Measurements from ENCODE around the gene PXN.

DNA sequence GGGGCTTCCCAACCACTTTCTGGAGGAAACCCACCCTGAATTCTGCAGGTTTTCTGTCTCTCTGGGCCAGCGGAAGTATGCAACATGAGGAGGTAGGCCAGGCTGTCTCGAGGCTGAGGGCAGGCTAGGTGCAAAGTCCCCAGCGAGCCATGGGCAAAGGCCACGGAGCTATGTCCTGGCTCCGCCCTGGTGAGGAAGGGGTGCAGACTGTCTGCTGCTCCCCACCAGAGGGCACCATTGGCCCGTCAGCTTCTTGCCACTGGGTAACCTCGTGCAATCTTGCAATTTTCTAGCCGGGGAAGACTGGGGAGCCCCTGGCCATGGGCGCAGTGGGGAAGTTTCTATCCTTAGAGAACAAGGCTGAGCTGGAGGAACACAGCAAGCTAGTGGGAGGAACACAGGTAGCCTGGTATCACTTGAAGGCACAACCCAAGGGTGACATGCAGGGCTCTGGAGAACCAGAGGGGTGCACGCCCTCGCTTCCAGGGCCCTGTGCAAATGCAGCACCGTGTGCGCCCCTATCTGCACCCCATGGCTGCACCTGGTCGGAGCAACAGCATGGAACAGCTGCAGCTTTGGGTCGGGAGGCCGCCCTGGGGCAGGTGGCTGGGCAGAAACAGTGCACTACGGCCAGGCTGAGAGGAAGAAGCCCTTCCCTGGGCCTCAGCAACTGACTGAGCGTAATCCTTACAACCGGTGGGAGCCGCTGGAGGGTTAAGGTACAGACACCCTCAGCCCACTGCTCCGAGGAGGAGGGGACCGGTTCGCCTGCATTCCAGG lies 37.0 kb downstream of the PXN start:
- TF ChIP-seq, protein P1, sequence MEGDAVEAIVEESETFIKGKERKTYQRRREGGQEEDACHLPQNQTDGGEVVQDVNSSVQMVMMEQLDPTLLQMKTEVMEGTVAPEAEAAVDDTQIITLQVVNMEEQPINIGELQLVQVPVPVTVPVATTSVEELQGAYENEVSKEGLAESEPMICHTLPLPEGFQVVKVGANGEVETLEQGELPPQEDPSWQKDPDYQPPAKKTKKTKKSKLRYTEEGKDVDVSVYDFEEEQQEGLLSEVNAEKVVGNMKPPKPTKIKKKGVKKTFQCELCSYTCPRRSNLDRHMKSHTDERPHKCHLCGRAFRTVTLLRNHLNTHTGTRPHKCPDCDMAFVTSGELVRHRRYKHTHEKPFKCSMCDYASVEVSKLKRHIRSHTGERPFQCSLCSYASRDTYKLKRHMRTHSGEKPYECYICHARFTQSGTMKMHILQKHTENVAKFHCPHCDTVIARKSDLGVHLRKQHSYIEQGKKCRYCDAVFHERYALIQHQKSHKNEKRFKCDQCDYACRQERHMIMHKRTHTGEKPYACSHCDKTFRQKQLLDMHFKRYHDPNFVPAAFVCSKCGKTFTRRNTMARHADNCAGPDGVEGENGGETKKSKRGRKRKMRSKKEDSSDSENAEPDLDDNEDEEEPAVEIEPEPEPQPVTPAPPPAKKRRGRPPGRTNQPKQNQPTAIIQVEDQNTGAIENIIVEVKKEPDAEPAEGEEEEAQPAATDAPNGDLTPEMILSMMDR (IDR thresholded peaks at IDR 0.05; ENCODE audit: insufficient read depth, low read length): peak; percentile 95
- TF ChIP-seq POLR2AphosphoS5 (IDR thresholded peaks at IDR 0.05; ENCODE audit: low read depth) (no peak), GABPA (IDR thresholded peaks at IDR 0.05; ENCODE audit: low read depth) (no peak), SPI1 (IDR thresholded peaks at IDR 0.05; ENCODE audit: borderline replicate concordance, low read depth) (no peak)
- TF ChIP-seq, protein P2, sequence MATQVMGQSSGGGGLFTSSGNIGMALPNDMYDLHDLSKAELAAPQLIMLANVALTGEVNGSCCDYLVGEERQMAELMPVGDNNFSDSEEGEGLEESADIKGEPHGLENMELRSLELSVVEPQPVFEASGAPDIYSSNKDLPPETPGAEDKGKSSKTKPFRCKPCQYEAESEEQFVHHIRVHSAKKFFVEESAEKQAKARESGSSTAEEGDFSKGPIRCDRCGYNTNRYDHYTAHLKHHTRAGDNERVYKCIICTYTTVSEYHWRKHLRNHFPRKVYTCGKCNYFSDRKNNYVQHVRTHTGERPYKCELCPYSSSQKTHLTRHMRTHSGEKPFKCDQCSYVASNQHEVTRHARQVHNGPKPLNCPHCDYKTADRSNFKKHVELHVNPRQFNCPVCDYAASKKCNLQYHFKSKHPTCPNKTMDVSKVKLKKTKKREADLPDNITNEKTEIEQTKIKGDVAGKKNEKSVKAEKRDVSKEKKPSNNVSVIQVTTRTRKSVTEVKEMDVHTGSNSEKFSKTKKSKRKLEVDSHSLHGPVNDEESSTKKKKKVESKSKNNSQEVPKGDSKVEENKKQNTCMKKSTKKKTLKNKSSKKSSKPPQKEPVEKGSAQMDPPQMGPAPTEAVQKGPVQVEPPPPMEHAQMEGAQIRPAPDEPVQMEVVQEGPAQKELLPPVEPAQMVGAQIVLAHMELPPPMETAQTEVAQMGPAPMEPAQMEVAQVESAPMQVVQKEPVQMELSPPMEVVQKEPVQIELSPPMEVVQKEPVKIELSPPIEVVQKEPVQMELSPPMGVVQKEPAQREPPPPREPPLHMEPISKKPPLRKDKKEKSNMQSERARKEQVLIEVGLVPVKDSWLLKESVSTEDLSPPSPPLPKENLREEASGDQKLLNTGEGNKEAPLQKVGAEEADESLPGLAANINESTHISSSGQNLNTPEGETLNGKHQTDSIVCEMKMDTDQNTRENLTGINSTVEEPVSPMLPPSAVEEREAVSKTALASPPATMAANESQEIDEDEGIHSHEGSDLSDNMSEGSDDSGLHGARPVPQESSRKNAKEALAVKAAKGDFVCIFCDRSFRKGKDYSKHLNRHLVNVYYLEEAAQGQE (IDR thresholded peaks at IDR 0.05; ENCODE audit: insufficient replicate concordance, low read depth): no peak
